GM19240 (cell line): ENCODE measurements around the gene WDR49.
"Not testable (repeated sequence)": the region's sequence is repeated elsewhere in the genome, so short reads cannot be mapped to it uniquely, and the experiment has no call there.

ENCODE experiments used
- DNase-seq: peaks from one replicate; pipeline ENCODE4 v3.0.0; 2011; ENCODE audit warnings: low spot score; ENCODE audit not compliant: insufficient read length

Gene WDR49

DNA sequence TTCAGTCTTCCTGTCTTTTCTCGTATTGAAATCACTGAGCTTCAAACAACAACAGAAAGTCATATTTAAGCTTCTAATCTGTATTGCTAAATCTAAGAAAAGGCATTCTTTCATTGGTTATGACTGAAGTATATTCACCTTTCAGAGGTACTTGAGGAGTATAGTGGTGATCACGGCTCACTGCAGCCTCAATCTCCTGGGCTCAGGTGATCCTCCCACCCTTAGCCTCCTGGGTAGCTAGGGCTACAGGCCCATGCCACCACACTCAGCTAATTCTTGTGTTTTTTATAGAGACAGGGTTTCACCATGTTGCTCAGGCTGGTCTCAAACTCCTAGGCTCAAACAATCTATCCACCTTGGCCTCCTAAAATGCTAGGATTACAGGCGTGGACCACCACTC is 38.7 kb downstream of the WDR49 start:
- no peak for DNase-seq

DNA sequence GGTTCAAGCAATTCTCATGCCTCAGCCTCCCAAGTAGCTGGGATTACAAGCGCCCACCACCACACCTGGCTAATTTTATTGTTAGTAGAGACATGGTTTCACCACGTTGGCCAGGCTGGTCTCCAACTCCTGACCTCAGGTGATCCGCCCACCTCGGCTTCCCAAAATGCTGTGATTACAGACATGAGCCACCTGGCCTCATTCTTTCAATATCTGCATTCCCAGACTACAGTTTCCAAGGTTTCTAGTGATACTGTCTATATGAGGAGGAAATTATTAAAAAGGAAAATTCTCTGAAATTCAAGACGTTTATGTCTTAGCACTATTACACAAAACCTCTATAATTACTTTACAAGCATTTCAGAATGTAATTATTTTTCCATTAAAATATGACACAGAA is 39.5 kb downstream of the WDR49 start:
- DNase-seq: not testable (repeated sequence)

DNA sequence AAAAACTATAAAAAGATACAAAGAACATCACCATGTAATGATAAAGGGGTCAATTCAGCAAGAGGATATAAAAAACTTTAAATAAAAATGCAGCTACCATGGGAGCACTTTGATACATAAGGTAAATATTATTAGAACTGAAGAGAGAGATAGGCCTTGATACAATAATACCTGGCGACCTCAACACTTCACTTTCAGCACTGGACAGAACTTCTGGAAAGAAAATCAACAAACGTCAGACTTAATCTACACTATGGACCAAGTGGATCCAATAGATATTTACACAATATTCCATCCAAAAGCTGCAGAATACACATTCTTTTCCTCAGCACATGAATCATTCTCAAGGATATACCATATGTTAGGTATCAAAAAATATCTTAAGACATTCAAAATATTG is 42.0 kb downstream of the WDR49 start:
- DNase-seq: no peak

DNA sequence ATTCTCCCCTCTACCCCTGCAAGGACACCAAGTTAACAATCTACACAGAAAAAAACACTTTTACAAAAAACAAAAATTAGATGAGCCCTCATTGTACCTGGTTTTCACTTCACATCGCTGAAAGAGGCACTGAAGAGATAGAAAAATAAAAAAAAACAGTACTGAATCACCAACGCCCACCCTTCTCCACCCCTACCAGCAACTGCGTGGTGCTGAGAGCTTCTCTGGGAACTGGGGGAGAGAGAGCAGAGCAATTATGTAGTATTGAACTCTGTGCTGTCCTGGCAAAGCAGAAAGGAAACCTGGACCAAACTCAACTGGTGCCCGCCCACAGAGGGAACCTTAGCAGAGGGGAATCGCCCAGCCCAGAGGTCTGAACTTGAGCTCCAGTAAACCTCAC is 44.6 kb downstream of the WDR49 start:
- DNase-seq: no peak

DNA sequence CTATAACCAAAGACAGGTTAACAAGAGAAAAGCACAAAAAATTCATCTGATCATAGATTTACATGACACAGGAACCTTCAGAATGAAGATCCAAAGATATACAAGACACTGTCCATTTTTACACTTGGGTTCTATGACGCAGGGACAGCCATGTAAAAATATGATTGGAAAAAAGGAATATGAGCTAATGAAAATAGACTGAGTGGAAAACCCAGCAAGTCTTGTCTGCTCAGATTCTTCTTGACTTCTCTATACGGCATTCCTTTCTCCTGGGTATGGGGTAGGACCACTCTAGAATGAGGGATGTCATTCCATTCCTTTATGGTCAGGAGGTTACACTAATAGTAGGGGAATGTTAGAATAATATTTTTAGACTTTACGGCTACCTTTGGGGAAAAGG is 46.9 kb downstream of the WDR49 start:
- DNase-seq: no peak

DNA sequence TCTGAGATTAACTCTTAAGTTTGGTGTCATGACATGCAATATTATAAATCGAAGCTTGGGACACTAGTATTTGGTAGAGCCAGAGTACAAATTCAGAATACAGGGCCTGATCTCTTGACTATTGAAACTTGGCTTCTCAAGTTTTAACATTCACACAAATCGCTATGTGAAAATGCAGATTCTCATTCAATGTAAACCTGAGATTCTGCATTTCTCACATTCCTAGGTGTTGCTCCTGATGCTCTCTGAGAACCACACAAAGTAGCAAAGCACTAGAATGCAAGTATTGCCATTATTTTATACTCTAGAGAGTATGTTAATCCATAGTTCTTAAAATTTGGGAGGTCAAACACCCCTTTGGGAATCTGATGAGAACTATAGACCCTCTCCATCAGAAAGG is 47.9 kb downstream of the WDR49 start:
- DNase-seq: no peak

DNA sequence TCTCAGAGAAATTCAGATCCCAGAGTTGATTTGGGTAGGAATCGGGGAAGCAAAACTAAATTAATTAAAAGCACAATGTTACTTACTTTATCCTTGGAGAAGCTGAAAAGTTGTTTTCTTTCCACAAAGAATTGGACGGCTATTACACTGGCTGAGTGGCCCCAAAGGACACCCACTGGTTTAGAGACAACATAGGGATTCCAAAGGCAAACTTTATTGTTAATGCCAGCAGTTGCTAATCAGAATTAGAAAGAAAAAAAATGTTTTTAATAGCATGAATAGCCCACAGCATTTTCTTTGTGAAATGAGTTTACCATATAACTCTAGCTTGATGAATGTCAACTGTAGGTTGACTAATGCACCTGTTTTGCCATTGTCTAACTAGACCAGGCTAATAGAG is 51.7 kb downstream of the WDR49 start:
- no peak for DNase-seq

DNA sequence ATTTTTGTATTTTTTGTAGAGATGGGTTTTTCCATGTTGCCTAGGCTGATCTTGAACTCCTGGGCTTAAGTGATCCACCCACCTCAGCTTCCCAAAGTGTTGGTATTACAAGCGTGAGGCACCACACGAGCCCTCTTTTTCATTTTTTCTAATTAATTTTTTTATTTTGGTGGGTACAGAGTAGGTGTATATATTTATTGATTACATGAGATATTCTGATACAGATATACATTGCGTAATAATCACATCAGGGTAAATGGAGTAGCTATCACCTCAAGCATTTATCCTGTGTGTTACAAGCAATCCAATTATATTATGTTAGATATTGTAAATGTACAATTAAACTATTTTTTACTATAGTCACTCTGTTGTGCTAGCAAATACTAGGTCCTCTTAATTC is 66.1 kb downstream of the WDR49 start:
- no peak for DNase-seq

DNA sequence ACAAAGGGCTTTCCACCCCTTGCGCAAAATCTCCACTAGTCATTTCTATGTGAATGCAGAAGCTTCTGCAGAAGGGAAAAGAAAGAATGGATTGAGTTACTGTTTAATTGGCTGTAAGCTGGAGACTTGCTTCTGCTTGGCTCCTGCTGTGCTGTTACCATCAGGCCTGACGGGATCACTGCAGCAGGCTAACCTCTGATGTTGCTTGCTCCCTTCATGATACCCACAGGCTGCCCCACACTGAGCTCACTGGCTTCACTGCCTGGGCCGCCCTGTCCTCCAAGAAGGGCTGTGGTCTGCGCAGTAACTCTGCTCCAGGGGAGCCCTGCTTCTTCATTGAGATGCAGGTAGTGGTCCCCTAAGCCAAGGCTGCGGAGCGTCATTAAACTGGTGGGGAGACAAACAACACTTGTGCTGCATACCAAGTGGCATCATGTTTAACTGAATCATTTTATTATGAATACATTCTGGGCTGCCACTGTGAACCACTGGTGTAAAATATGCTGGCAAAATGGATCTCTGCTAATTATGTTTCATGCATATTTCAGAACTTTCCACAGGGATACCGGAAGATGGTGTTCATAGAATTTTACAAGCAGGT is 78.6 kb downstream of the WDR49 start:
- DNase-seq: no peak

DNA sequence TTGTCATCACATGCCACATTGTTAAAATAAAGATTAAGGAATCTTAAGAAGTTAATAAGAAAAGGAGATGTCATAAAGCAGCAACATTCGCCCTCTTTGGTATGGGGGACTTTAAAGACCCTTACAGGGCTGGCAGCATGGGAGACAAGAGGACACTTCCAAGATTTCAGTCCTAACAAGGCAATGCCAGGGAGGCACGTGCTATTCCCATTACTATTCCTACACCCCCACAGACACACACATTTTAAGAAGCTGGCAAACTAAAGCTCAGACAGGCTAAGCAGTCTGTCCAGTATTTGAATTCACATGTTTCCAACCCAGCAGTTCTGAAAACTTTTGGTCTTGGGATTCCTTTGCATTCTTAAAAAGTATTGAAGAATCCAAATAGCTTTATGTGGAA is 80.8 kb downstream of the WDR49 start:
- DNase-seq: no peak

DNA sequence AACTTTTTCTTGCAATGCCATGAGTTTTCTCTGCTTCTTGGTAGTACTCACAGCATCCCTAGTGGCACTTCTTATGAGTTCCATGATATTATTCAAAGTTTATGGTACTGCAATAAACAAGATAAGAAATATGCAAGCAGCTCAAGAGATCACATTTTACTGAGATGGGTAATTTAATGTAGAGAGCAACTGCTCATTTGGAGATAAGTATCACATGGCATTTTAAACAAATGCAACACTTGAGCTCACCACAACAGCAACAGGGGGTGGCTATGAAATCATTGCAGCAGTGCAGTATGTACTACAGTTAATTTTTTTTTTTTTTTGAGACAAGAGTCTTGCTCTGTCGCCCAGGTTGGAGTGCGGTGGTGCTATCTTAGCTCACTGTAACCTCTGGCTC is 85.1 kb downstream of the WDR49 start:
- DNase-seq: no peak

DNA sequence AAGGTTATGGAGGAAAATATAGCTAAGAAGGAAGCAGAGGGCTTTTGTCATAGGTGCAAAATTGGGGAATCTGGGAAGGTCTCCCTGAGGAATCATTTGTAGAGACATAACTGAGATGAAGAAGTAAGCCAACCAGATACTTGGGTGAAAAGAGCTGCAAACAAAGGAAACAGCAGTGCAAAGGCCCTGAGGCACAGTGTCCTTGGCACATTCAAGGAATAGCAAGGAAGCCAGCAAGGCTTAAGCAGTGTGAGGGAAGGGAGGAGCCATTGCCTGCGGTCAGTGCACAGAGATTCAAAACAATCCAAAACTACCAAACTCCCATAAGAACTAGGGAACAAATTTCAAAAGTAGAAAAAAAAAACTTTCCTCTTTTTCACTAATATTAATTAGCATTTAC is 88.3 kb downstream of the WDR49 start:
- DNase-seq: no peak

DNA sequence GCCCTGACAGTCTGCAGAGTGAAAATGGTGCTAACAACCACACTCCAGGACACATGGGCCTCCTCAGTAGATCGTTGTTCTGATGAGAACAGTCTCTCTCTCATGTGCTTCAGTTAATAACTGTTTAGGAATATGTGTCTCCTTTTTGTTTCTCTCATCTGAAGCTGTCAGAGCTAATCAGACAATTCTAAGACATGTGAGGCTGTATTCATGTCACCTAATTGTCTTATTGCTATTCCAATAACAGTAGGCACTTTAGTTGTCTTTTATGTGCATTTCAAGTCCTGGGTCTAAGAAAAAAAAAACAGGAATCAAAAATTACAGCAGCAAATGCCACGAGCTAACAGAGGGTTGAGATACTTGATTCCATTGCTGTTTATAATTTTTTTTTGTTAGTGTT is 89.1 kb downstream of the WDR49 start:
- DNase-seq: no peak

DNA sequence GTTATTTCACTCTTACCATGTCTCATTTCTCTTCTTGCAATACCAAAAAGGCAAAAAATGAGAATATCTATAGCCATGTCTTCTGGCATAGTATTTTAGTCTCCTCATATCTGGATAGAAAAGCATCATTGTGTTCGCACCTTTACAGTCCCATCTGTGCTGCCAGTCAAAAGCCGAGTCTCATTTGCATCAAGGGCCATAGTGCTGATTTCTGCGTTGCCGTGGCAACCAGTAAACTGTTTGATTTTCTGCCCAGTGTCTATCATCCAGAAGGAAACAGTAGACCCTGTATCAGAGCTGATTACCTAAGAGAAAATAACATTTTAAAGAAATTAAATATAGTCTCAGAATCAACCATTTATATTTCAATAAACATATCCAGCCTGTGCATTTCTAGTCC is 93.8 kb downstream of the WDR49 start:
- no peak for DNase-seq

DNA sequence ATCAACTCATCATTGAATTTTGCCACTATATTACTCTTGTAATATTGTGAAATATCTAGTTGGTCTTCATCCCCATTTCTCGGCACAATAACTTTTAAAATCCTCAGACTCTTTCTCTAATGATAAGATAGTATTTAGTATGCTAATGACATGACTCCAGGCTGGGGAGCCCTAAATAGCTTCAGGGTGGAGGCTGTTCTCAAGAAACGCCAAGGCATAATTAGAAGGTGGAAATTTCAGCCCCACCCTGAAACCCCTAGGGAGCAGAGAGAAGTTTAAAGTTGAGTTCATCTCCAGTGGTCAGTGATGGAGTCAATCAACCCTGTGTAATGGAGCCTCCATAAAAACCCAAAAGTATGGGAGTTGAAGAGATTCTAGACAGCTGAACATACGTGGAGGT is 98.8 kb downstream of the WDR49 start:
- no peak for DNase-seq

DNA sequence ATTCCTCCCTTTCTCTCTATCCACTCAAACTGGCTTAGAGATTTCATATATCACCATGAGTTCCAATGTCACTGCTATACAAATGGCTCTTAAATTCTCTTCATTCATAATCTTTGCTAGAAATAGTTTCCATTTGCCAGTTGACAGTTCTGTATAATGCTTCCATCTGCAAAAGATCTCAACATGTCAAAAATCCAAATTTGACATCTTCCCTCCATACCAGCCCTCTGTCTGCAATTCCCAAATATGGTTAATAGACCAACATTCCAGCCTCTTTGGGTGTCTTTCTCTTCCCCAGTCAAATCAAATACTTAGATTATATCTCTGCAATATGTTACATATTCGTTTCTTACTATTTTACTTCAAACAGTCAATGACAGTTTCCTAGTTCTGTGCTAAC is 115.7 kb downstream of the WDR49 start:
- DNase-seq: no peak

DNA sequence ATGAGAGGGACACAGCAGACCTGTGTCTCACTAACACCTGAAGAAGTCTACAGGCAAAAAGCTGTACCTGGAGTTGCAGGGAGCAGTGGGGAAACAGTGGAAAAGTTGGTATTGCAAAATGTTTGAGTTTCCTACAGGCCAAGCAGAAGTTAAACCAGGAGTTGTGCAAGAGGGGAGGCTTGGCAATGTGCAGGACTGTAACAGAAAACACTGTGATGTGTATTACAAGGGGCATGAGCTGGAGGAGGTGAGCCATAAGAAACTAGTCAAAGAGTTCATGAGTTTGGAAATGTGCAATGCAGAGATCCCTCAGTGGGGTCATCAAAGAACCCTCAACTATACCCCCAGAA is 132.8 kb downstream of the WDR49 start:
- DNase-seq: no peak

DNA sequence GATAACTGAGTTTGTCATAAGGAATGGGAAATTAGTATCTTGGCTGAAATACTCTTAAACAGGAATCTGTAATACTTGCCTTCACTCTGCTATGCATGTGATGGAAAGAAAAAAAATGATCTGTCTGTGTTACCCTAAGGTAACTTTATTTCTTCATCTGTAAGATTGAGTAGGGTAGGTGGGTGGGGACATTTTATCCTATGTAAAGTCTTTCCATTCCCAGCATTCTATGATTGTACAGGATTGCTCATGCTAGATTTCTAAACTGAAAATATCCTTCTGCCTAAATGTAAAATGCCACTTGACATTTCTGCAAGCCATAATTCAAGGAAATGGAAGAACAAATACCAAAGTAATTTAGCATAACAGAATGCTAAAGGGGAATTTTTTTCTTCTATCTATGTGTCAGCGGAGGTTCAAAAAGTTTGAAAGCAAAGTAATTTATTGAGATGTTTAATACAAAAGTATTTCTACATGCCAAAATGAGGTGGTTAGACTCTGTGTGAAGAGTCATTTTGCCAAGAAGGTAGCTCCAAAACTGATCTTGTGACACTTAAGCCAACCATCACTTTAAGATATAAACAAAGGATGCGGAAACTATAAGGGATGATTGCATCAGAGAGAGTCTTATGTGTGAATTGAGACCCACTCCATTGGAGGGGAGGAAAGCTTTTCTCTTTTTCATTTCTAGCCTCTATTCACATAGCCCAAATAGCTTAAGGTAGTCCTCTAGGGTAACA is 133.3 kb downstream of the WDR49 start:
- DNase-seq: no peak

DNA sequence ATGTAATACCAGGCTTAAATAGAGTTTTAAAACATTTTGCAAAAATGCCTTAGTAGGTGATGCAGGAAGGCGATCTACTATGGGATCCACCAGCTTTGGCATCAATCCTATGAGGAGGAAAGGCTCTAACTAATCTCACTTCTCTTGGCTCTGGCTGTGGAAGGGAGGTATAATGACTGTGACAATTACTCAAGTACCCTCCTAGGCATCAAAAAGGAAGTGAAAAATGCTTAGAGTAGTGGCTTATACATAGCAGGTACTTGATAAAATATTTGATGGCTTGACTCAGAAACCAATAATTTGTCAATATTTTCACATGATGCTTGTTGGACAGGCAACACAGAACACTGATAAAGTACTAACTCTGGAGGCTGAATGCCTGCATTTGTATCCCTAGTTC is 145.8 kb downstream of the WDR49 start:
- no peak for DNase-seq

DNA sequence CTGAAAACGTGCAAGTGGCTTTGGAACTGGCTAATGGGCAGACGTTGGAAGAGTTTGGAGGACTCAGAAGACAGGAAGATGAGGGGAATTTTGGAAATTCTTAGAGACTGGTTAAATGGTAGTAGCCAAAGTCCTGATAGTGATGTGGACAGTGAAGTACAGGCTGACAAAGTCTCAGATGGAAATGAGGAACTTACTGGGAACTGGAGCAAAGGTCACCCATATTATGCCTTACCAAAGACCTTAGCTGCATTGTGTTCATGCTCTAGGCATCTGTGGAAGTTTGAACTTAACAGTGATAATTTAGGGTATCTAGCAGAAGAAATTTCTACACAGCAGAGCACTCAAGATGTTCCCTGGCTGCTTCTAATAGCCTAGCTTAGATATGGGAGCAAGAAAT is 151.3 kb downstream of the WDR49 start:
- DNase-seq: no peak

DNA sequence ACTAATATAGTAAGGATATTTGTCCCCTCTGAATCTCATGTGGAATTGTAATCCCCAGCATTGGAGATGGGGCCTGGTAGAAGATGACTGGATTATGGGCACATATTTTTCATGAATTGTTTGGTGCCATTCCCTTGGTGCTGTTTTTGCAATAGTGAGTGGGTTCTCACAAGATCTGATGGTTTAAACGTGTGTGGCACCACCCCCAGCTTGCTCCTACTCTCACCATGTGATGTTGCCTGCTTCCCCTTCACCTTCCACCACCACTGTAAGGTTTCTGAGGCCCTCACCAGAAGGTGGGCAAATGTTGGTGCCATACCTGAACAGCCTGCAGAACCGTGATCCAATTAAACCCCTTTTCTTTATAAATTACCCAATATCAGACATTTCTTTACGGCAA is 151.8 kb downstream of the WDR49 start:
- no peak for DNase-seq

DNA sequence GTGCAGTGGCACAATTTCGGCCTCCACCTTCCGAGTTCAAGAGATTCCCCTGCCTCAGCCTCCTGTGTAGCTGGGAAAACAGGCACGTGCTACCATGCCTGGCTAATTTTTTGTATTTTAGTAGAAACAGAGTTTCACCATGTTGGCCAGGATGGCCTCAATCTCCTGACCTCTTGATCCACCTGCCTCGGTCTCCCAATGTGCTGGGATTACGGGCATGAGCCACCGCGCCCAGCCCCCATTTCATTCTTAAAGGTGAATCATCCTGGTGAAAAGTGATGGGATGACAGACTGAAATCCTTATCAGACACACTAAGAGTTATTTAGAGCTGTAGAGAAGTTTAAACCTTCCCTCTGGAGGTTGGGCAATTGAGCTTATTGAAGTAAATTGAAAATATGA is 155.8 kb downstream of the WDR49 start:
- no peak for DNase-seq

DNA sequence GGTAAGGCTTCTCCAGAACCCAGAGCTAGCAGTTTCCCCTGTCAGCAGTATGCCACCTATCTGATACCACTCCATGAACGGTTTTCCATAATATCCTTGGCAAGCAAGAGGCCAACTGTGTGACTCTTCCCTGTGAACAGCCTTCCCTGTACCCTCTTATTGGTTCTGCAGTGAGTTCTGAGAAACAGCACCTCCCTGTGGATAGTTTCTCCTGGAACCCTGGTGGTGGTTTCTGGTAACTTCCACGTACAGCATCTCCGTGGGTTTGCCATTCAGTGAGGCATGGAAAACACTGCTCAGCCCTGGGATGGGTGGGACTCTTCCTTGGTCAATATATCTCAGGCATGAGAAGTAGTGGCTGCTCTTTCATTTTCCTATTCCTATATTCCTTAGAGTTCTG is 160.5 kb downstream of the WDR49 start:
- no peak for DNase-seq

DNA sequence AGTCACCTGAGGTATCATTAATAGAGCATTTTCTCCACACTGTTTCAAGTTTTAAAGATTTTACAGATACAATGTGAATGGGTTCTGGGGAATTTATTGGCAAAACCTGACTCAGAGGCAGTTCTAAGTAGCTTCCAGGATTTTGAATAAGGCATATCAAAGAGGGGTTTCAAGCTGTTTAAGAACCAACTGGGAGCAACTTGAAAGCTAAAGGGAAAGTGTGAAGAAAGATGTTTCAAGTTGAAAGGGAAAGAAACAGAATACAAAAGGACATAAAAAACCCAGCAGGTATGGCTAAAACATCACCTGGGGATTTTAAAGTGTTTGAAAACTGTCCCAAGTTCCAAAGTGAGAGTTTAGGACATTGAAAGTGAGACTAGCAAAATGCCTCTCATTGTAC is 162.1 kb downstream of the WDR49 start:
- no peak for DNase-seq
